Calu3 (cell line): ENCODE measurements around the gene LRMDA. TPM values are rescaled to one million over a fixed set of nuclear protein-coding genes. Genes with fewer than 3 reads are reported as not detected.

Experiments
- BruUV-seq: library from RNA; stranded (reverse); fragments of 400-500 nt; replicated peaks from 2 replicates; lab custom pipeline; 2021; lab: Mats Ljungman, UMichigan
- CTCF ChIA-PET: fragments of 300-600 bp; sonication (Branson Sonifier 250); formaldehyde crosslinking; loops from one replicate; lab custom pipeline; 2022; ENCODE audit warnings: antibody characterized with exemption; lab: Charles Lee
- DNase-seq: peaks from one replicate; pipeline ENCODE4 v3.0.0; 2022
- H3K27ac Mint-ChIP-seq: one replicate; pipeline ENCODE4 v1.8.0; 2022; ENCODE audit warnings: mixed read lengths; ENCODE audit not compliant: unreplicated experiment
- H3K27me3 Mint-ChIP-seq: one replicate; pipeline ENCODE4 v1.8.0; 2022; ENCODE audit warnings: mixed read lengths; ENCODE audit not compliant: unreplicated experiment
- H3K36me3 Mint-ChIP-seq: one replicate; pipeline ENCODE4 v1.8.0; 2022; ENCODE audit warnings: mild to moderate bottlenecking, moderate library complexity, mixed read lengths; ENCODE audit not compliant: insufficient read depth, unreplicated experiment
- H3K4me1 Mint-ChIP-seq: one replicate; pipeline ENCODE4 v1.8.0; 2022; ENCODE audit warnings: mild to moderate bottlenecking, low read depth, mixed read lengths; ENCODE audit not compliant: unreplicated experiment
- H3K4me3 Mint-ChIP-seq: one replicate; pipeline ENCODE4 v1.8.0; 2022; ENCODE audit warnings: mild to moderate bottlenecking, low read depth, moderate library complexity, mixed read lengths; ENCODE audit not compliant: unreplicated experiment
- H3K9me3 Mint-ChIP-seq: one replicate; pipeline ENCODE4 v1.8.0; 2022; ENCODE audit warnings: low read depth, mixed read lengths; ENCODE audit not compliant: unreplicated experiment
- intact Hi-C: fragments of 100-400 bp; cut with micrococcal nuclease; formaldehyde crosslinking; loops from one replicate; pipeline ENCODE4 v1.10.0; 2022; ENCODE audit not compliant: unreplicated experiment
- total RNA-seq: library from RNA; stranded (reverse); gene quantifications from 2 replicates; pipeline ENCODE4 v1.2.3, GENCODE V29; 2022
- TF ChIP-seq, protein P1 (sequence below): fragments of 200-600 bp; IDR thresholded peaks from one replicate; pipeline ENCODE4 v1.8.0; 2022; ENCODE audit warnings: antibody characterized with exemption; ENCODE audit not compliant: unreplicated experiment

LRMDA gene
- total RNA-seq, 1 experiment from 2014 or later = 7.6 TPM

DNA sequence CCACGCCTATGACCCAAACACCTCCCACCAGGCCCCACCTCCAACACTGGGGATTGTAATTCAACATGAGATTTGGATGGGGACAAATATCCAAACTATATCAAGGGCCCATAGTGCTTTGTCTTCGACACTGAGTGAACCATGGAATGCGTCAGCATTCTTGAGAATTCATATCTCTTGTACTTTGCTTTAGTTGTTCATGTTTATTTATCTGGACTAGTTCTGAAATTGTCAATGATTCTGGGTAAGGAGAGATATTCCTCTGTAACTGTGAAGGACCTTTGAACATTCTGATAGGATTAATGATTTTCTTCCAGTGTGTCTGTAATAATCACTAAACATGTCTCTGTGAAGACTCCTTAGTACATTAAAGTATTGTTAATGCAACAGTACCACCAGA is 374.8 kb downstream of the LRMDA start:
- intact Hi-C loops = no loop called here
- Mint-ChIP-seq H3K27me3 (peaks cover 17% of the 10 kb centered on the region), H3K4me1 (peaks cover 9% of the 10 kb centered on the region), H3K27ac (no peak overlapping the region), H3K4me3 (no peak overlapping the region), H3K9me3 (no peaks in the 10 kb centered on the region), H3K36me3 (no peaks in the 10 kb centered on the region)
- CTCF ChIA-PET = no interaction called here
- BruUV-seq = no TSS peak
- no peak for DNase-seq
- TF ChIP-seq, protein P1, sequence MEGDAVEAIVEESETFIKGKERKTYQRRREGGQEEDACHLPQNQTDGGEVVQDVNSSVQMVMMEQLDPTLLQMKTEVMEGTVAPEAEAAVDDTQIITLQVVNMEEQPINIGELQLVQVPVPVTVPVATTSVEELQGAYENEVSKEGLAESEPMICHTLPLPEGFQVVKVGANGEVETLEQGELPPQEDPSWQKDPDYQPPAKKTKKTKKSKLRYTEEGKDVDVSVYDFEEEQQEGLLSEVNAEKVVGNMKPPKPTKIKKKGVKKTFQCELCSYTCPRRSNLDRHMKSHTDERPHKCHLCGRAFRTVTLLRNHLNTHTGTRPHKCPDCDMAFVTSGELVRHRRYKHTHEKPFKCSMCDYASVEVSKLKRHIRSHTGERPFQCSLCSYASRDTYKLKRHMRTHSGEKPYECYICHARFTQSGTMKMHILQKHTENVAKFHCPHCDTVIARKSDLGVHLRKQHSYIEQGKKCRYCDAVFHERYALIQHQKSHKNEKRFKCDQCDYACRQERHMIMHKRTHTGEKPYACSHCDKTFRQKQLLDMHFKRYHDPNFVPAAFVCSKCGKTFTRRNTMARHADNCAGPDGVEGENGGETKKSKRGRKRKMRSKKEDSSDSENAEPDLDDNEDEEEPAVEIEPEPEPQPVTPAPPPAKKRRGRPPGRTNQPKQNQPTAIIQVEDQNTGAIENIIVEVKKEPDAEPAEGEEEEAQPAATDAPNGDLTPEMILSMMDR = no peak

DNA sequence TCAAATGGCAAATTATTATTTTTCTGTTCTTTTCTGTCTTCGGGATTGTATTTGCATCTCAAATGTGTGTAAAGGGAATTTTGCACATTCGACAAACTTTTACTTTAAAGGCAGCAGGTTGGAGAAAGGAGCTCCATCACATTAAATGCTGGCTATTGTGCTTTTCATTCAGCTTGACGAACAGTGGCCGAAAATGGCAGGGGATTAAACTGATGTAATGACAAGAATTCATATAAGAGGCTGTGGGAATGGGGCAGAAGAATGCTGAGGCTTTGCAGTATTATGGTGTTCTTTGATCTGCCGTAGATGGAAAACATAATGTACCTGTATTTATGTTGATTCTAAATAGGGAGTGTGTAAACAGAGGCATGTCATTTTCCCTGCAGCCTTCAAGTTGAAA is 376.0 kb downstream of the LRMDA start:
- intact Hi-C loops = no loop called here
- Mint-ChIP-seq H3K4me3 (no peak overlapping the region), H3K36me3 (no peaks in the 10 kb centered on the region), H3K27ac (no peak overlapping the region), H3K9me3 (no peaks in the 10 kb centered on the region), H3K4me1 (peaks cover 9% of the 10 kb centered on the region), H3K27me3 (peaks cover 19% of the 10 kb centered on the region)
- TF ChIP-seq, protein P1 = no peak
- no TSS peak for BruUV-seq
- DNase-seq = no peak
- CTCF ChIA-PET = no interaction called here

DNA sequence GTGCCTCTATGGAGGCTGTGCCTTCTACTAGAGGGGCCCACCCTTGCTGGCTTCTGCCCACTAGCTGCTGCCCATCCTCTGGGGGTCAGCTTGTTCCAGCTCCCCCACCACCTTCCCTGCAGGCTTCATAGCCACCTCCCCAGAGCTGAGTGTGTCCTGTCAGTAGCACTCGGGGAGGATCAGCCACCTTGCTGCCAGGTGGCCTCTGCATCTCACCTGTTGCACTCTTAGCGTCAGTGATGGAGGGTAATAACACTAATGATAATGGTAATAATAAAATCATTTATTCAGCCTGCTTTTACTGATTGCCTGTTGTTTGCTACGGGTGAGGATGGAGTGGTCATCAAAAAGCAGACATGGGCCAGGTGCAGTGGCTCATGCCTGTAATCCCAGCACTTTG is 377.6 kb downstream of the LRMDA start:
- Mint-ChIP-seq H3K9me3 (no peaks in the 10 kb centered on the region), H3K27me3 (peaks cover 31% of the 10 kb centered on the region), H3K4me1 (no peaks in the 10 kb centered on the region), H3K4me3 (no peak overlapping the region), H3K36me3 (no peaks in the 10 kb centered on the region), H3K27ac (no peak overlapping the region)
- TF ChIP-seq, protein P1 = no peak
- no TSS peak for BruUV-seq
- intact Hi-C loops = no loop called here
- CTCF ChIA-PET = no interaction called here
- no peak for DNase-seq

DNA sequence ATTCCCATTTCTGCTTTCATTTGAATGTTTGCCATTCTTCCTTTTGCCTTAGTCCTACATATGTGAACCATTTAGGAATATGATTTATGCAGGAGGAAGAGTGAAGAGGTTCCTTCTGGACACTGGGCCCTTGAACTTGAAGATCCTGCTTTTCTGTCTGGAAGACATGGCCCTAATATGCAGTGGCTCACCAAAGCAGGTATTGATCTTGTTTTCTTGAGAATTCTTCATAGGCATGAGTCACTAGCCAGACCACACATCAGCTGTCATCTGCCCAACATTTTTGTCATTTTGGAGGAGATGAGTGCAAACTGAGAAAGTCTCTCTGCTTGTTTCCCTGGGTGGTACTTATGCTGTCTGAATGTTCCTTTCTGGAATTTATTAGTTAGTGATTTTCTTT is 382.6 kb downstream of the LRMDA start:
- TF ChIP-seq, protein P1 = no peak
- Mint-ChIP-seq H3K4me1 (no peaks in the 10 kb centered on the region), H3K27me3 (peaks cover 31% of the 10 kb centered on the region), H3K27ac (no peak overlapping the region), H3K36me3 (no peaks in the 10 kb centered on the region), H3K4me3 (no peak overlapping the region), H3K9me3 (no peaks in the 10 kb centered on the region)
- DNase-seq = no peak
- intact Hi-C loops = no loop called here
- CTCF ChIA-PET = no interaction called here
- no TSS peak for BruUV-seq
